SK-N-SH (cell line): ENCODE data around the gene FKBP11. TPM values are rescaled to one million over a fixed set of nuclear protein-coding genes. Genes with fewer than 3 reads are reported as not detected.

ENCODE experiments used
- CTCF ChIA-PET: fragments of 300-600, 350-600 bp; formaldehyde crosslinking; extraction: SDS; loops from one replicate; lab custom pipeline; 2021; lab: Yijun Ruan, JAX
- POLR2A ChIA-PET: fragments of 350-600 bp; sonication (Branson Sonifier 250); formaldehyde crosslinking; extraction: SDS; loops from one replicate; lab custom pipeline; 2020; ENCODE audit warnings: antibody characterized with exemption, inconsistent platforms; lab: Yijun Ruan, JAX
- DNase-seq: peaks from one replicate; pipeline ENCODE4 v3.0.0; 2012
- H2AFZ ChIP-seq: fragments of 200-600 bp; sonication (generic); 2 replicates; pipeline ENCODE4 v1.8.1; 2016; ENCODE audit warnings: antibody characterized with exemption, mild to moderate bottlenecking, low read depth
- H3F3A ChIP-seq: fragments of 200-600 bp; sonication (generic); replicated peaks from 2 replicates; pipeline ENCODE3; 2016; ENCODE audit warnings: antibody characterized with exemption, mild to moderate bottlenecking; ENCODE audit not compliant: insufficient read depth
- H3K27ac ChIP-seq, 2 experiments: fragments of 200-500 bp in 1 of 2; fragments of 200-600 bp in 1 of 2; sonication (Bioruptor generic) in 1 of 2; sonication (generic), shearing (Covaris generic) in 1 of 2; 2 replicates each; pipeline versions ENCODE4 v1.5.1 to v1.6.1; 2014 to 2016; ENCODE audit warnings: low read depth in 2 of 2, inconsistent platforms in 1 of 2, low read length in 1 of 2, mild to moderate bottlenecking in 1 of 2, mixed read lengths in 1 of 2
- H3K27me3 ChIP-seq: fragments of 200-600 bp; sonication (generic), shearing (Covaris generic); 2 replicates; pipeline ENCODE4 v1.6.1; 2016; ENCODE audit warnings: mixed run types; ENCODE audit not compliant: insufficient read depth
- H3K36me3 ChIP-seq, 2 experiments: fragments of 200-500 bp in 1 of 2; fragments of 200-600 bp in 1 of 2; sonication (Bioruptor generic) in 1 of 2; sonication (generic) in 1 of 2; replicated peaks in 1 of 2; 2 replicates each; pipeline versions ENCODE3 to v1.5.1; 2014 to 2016; ENCODE audit warnings: low read length in 1 of 2, mild to moderate bottlenecking in 1 of 2; ENCODE audit not compliant: insufficient read depth in 2 of 2, control insufficient read depth in 1 of 2
- H3K4me1 ChIP-seq, 2 experiments: fragments of 200-500 bp in 1 of 2; fragments of 200-600 bp in 1 of 2; sonication (Bioruptor generic) in 1 of 2; sonication (generic), shearing (Covaris generic) in 1 of 2; 2 replicates each; pipeline versions ENCODE4 v1.5.1 to v1.6.1; 2014 to 2016; ENCODE audit warnings: low read depth in 1 of 2, low read length in 1 of 2, mixed run types in 1 of 2; ENCODE audit not compliant: insufficient read depth in 2 of 2, control insufficient read depth in 1 of 2
- H3K4me2 ChIP-seq: fragments of 200-600 bp; sonication (generic), shearing (Covaris generic); 2 replicates; pipeline ENCODE4 v1.6.1; 2017; ENCODE audit warnings: mixed run types
- H3K4me3 ChIP-seq, 2 experiments: fragments of 200-500 bp in 1 of 2; fragments of 200-600 bp in 1 of 2; sonication (Bioruptor generic) in 1 of 2; sonication (generic), shearing (Covaris generic) in 1 of 2; 2 replicates each; pipeline versions ENCODE4 v1.5.1 to v1.8.1; 2014 to 2016; ENCODE audit warnings: low read depth in 2 of 2, inconsistent platforms in 1 of 2, low read length in 1 of 2, mild to moderate bottlenecking in 1 of 2, mixed read lengths in 1 of 2, moderate library complexity in 1 of 2
- H3K79me2 ChIP-seq: fragments of 200-600 bp; sonication (generic); 2 replicates; pipeline ENCODE4 v1.8.1; 2017; ENCODE audit warnings: mild to moderate bottlenecking; ENCODE audit not compliant: insufficient read depth
- H3K9ac ChIP-seq: fragments of 200-600 bp; sonication (generic); 2 replicates; pipeline ENCODE4 v1.6.1; 2017; ENCODE audit warnings: mixed run types
- H3K9me2 ChIP-seq: fragments of 200-600 bp; sonication (generic); 2 replicates; pipeline ENCODE4 v1.6.1; 2017; ENCODE audit warnings: mixed run types
- H3K9me3 ChIP-seq: fragments of 200-600 bp; sonication (generic); 2 replicates; pipeline ENCODE4 v1.6.1; 2017; ENCODE audit warnings: mixed run types, mild to moderate bottlenecking, moderate library complexity
- H4K20me1 ChIP-seq: fragments of 200-600 bp; sonication (generic); 2 replicates; pipeline ENCODE4 v1.6.1; 2017; ENCODE audit warnings: mild to moderate bottlenecking, mixed run types; ENCODE audit not compliant: insufficient read depth
- CHD2 ChIP-seq: fragments of 150-350 bp; IDR thresholded peaks from 2 replicates; pipeline ENCODE4 v1.6.1; 2018; ENCODE audit warnings: low read length; ENCODE audit not compliant: partially characterized antibody
- CTCF ChIP-seq: fragments of 200-600 bp; sonication (generic); IDR thresholded peaks from 2 replicates; pipeline ENCODE4 v1.6.1; 2017; ENCODE audit warnings: antibody characterized with exemption, mild to moderate bottlenecking, moderate library complexity
- FOSL2 ChIP-seq: IDR thresholded peaks from 2 replicates; pipeline ENCODE4 v1.4.0; 2012; ENCODE audit warnings: low read depth, mild to moderate bottlenecking, moderate library complexity, borderline replicate concordance
- FOXM1 ChIP-seq: IDR thresholded peaks from 2 replicates; pipeline ENCODE4 v1.4.0; 2012; ENCODE audit warnings: low read depth, mild to moderate bottlenecking
- GABPA ChIP-seq: IDR thresholded peaks from 2 replicates; pipeline ENCODE4 v1.4.0; 2012; ENCODE audit warnings: low read depth, mild to moderate bottlenecking
- JUND ChIP-seq: IDR thresholded peaks from 2 replicates; pipeline ENCODE4 v1.4.0; 2012
- MAX ChIP-seq: IDR thresholded peaks from 2 replicates; pipeline ENCODE4 v1.4.0; 2012; ENCODE audit warnings: low read depth
- MEF2A ChIP-seq: IDR thresholded peaks from 2 replicates; pipeline ENCODE4 v1.4.0; 2012; ENCODE audit warnings: low read depth, borderline replicate concordance
- NFIC ChIP-seq: IDR thresholded peaks from 2 replicates; pipeline ENCODE4 v1.4.0; 2012; ENCODE audit warnings: borderline replicate concordance
- POLR2AphosphoS5 ChIP-seq: IDR thresholded peaks from 2 replicates; pipeline ENCODE4 v1.6.1; 2012; ENCODE audit warnings: low read depth, low read length
- RAD21 ChIP-seq: IDR thresholded peaks from 2 replicates; pipeline ENCODE4 v1.6.1; 2012; ENCODE audit warnings: mild to moderate bottlenecking, low read length
- REST ChIP-seq: IDR thresholded peaks from 2 replicates; pipeline ENCODE4 v1.6.1; 2012; ENCODE audit warnings: mild to moderate bottlenecking, low read depth, low read length, moderate library complexity
- TEAD4 ChIP-seq: IDR thresholded peaks from 2 replicates; pipeline ENCODE4 v1.4.0; 2012; ENCODE audit warnings: mild to moderate bottlenecking, borderline replicate concordance; ENCODE audit not compliant: insufficient read depth
- ZBTB33 ChIP-seq: IDR thresholded peaks from 2 replicates; pipeline ENCODE4 v1.4.0; 2012; ENCODE audit warnings: low read depth, borderline replicate concordance
- WGBS: methylation state at CpG from one replicate; pipeline ENCODE4 v1.1.6; 2017; ENCODE audit warnings: low lambda C conversion rate; 5-methylcytosine and 5-hydroxymethylcytosine counted together
- polyA plus RNA-seq, 3 experiments: library from polyadenylated mRNA; depleted of rRNA; stranded (reverse); fragments of >200 nt; gene quantifications; 2 replicates each; pipeline ENCODE4 v1.2.3, GENCODE V29; 2012

Gene FKBP11
- polyA plus RNA-seq, 1 of the 3 experiments (the other 2 are of a cell fraction): 28.5 TPM

GRCh38 chr12:48932878-48933277, 7.6 kb upstream of the FKBP11 start:
- CTCF ChIA-PET: interaction anchor here (0.7 to 4.2 kb wide), 6 partner anchors 11 to 80 kb away, joined by 3 to 19 read pairs (median 4); partner anchors contain the start of gene WNT1
- Histone ChIP-seq H3F3A (peaks cover 19% of the 10 kb centered on the region), H3K4me3 (no peak overlapping the region), H3K4me2 (no peak overlapping the region), H3K4me1 (no peaks in the 10 kb centered on the region), H4K20me1 (peaks cover 31% of the 10 kb centered on the region), H3K9me2 (no peaks in the 10 kb centered on the region), H3K27ac (no peak overlapping the region), H3K79me2 (peaks cover 4% of the 10 kb centered on the region; the same call in 1 of the 2 replicates), H3K27me3 (no peaks in the 10 kb centered on the region), H2AFZ (no peak overlapping the region), H3K9ac (no peak overlapping the region), H3K36me3 (peaks cover 60 to 61% of the 10 kb centered on the region in 2 experiments), H3K9me3 (no peaks in the 10 kb centered on the region)
- POLR2A ChIA-PET: no interaction called here
- no peak for DNase-seq
- TF ChIP-seq GABPA (no peak), MEF2A (no peak), RAD21 (no peak), CHD2 (no peak), REST (no peak), JUND (no peak), FOSL2 (no peak), MAX (no peak), CTCF (no peak), FOXM1 (no peak), NFIC (no peak)
- 100% methylated on average over 2 of the region's 2 CpGs for WGBS

GRCh38 chr12:48930475-48930874, 5.2 kb upstream of the FKBP11 start:
- H3K9me3 ChIP-seq: no peaks in the 10 kb centered on the region
- H3F3A ChIP-seq: peaks cover 21% of the 10 kb centered on the region
- H2AFZ ChIP-seq: no peak overlapping the region
- POLR2A ChIA-PET: no interaction called here
- H3K27me3 ChIP-seq: no peaks in the 10 kb centered on the region
- H3K27ac ChIP-seq: no peak overlapping the region
- H4K20me1 ChIP-seq: peaks cover 10% of the 10 kb centered on the region; the same call in 1 of the 2 replicates
- no peak overlapping the region for H3K4me3 ChIP-seq
- H3K4me1 ChIP-seq: no peaks in the 10 kb centered on the region; a peak in 1 of 4 replicates
- CTCF ChIA-PET: interaction anchor here (0.9 to 4.2 kb wide), 7 partner anchors 9 to 77 kb away, joined by 3 to 19 read pairs (median 4); partner anchors contain the start of gene WNT1
- DNase-seq: no peak
- no peaks in the 10 kb centered on the region for H3K9me2 ChIP-seq
- TF ChIP-seq POLR2AphosphoS5: no peak
- TF ChIP-seq NFIC: no peak
- no peak for TF ChIP-seq TEAD4
- no peak for TF ChIP-seq ZBTB33
- no peak for TF ChIP-seq RAD21
- TF ChIP-seq MAX: no peak
- no peak for TF ChIP-seq FOXM1
- H3K79me2 ChIP-seq: peaks cover 8% of the 10 kb centered on the region; the same call in 1 of the 2 replicates
- WGBS: 89% methylated on average over 4 of the region's 4 CpGs
- H3K36me3 ChIP-seq: peaks cover 46 to 50% of the 10 kb centered on the region in 2 experiments
- H3K9ac ChIP-seq: no peak overlapping the region
- H3K4me2 ChIP-seq: no peak overlapping the region
